Stimulated activated CD8-positive, alpha-beta memory T cell treated with anti-CD3 and anti-CD28 coated beads, Interleukin-7, amount 100 ng/mL, for 24 hours (primary cell): ENCODE data around the gene DPP6.

Experiments used
- DNase-seq: peaks from one replicate; pipeline ENCODE4 v3.0.0-alpha.2; 2020; ENCODE audit warnings: low read depth

Gene DPP6

GRCh38 chr7:154598396-154598795 is 546.2 kb downstream of the DPP6 start:
- no peak for DNase-seq

GRCh38 chr7:154598864-154599263 is 546.7 kb downstream of the DPP6 start:
- no peak for DNase-seq

GRCh38 chr7:154610903-154611302 is 558.7 kb downstream of the DPP6 start:
- no peak for DNase-seq

- no peak for DNase-seq
Measured at GRCh38 chr7:154613811-154614210, 561.6 kb downstream of the DPP6 start.

GRCh38 chr7:154620141-154620755 is 568.0 kb downstream of the DPP6 start:
- no peak for DNase-seq

GRCh38 chr7:154623399-154623798 is 571.2 kb downstream of the DPP6 start:
- no peak for DNase-seq

GRCh38 chr7:154627646-154628290 is 575.6 kb downstream of the DPP6 start:
- no peak for DNase-seq

- no peak for DNase-seq
Measured at GRCh38 chr7:154628556-154628955, 576.4 kb downstream of the DPP6 start.

- no peak for DNase-seq
Measured at GRCh38 chr7:154631162-154631561, 579.0 kb downstream of the DPP6 start.

GRCh38 chr7:154633641-154634040 is 581.4 kb downstream of the DPP6 start:
- no peak for DNase-seq

GRCh38 chr7:154638286-154638685 is 586.1 kb downstream of the DPP6 start:
- no peak for DNase-seq

GRCh38 chr7:154640266-154640865 is 588.2 kb downstream of the DPP6 start:
- DNase-seq: no peak

GRCh38 chr7:154640917-154641316 is 588.7 kb downstream of the DPP6 start:
- no peak for DNase-seq

GRCh38 chr7:154644366-154644765 is 592.2 kb downstream of the DPP6 start:
- no peak for DNase-seq

- DNase-seq: no peak
Measured at GRCh38 chr7:154646126-154647013, 594.2 kb downstream of the DPP6 start.

- DNase-seq: no peak
Measured at GRCh38 chr7:154647625-154648024, 595.4 kb downstream of the DPP6 start.

GRCh38 chr7:154649015-154649414 is 596.8 kb downstream of the DPP6 start:
- no peak for DNase-seq

GRCh38 chr7:154649434-154649833 is 597.2 kb downstream of the DPP6 start:
- DNase-seq: no peak

- DNase-seq: no peak
Measured at GRCh38 chr7:154650275-154650674, 598.1 kb downstream of the DPP6 start.

- no peak for DNase-seq
Measured at GRCh38 chr7:154651501-154651900, 599.3 kb downstream of the DPP6 start.

- no peak for DNase-seq
Measured at GRCh38 chr7:154652564-154652963, 600.4 kb downstream of the DPP6 start.

GRCh38 chr7:154653281-154653680 is 601.1 kb downstream of the DPP6 start:
- DNase-seq: no peak

- DNase-seq: no peak
Measured at GRCh38 chr7:154656618-154657017, 604.4 kb downstream of the DPP6 start.
